Stimulated activated CD8-positive, alpha-beta memory T cell treated with anti-CD3 and anti-CD28 coated beads, Interleukin-12 subunit alpha, Interleukin-12 subunit beta, amount 100 ng/mL, for 24 hours (primary cell): ENCODE measurements around the gene DTNA.
"Not testable (repeated sequence)": the region's sequence is repeated elsewhere in the genome, so short reads cannot be mapped to it uniquely, and the experiment has no call there.

Experiments
- DNase-seq: peaks from one replicate; pipeline ENCODE4 v3.0.0-alpha.2; 2020; ENCODE audit errors: extremely low read depth

The DTNA gene

DNA sequence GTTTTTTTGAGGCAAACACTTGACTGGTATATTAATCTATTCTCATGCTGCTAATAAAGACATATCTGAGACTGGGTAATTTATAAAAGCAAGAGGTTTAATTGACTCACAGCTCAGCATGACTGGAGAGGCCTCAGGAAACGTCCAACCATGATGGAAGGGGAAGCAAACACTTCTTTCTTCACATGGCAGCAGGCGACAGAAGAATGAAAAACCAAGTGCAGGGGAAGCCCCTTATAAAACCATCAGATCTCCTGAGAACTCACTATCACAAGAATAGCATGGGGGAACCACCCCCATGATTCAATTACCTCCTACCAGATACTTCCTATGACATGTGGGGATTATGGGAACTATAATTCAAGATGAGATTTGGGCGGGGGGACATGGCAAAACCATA, 194.9 kb downstream of the DTNA start:
- DNase-seq: no peak

DNA sequence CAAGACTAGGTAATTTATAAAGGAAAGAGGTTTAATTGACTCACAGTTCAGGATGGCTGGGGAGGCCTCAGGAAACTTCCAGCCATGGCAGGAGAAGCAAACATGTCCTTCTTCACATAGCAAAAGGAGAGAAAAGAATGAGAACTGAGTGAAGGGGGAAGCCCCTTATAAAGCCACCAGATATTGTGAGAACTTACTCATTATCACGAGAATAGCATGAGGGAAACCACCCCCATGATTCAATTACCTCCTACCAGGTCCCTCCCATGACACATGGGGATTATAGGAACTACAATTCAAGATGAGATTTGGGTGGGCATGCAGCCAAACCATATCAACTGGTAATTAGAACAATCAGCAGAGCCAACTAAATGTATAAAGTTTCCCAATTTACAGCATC, 196.9 kb downstream of the DTNA start:
- not testable (repeated sequence) for DNase-seq

DNA sequence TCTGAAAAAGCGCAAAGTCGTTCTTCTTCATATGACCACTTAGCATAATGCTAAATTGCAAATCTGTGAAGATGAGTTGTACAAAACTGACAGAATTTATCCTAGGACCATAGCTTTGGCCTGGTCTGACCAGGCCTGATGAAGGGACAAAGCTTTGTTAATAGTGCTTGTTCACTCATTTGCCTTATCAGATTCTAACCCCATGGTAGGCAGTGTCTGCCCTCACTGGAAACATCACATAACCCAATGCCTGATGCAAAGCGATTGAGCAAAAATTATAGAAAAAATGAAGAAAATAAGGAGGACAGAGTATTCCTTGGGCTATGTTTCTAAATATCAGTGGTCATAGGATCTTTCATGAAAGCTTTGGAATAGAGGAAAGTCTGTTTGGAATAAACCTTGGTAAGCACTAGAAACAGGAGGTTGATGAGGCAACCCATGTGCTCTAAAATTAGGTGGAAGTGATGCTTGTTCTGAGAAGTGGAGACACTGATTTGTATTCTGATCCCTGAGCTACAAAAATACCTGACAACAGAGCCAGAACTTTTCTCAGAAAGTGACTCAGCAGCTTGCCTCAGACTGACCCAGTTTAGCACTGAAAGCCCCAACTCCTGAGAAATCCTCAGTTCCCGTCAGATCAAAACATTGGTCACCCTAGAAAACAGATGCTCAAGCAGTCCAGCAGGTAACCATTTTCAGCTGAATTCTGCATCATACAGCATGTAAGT, 199.7 kb downstream of the DTNA start:
- DNase-seq: no peak

DNA sequence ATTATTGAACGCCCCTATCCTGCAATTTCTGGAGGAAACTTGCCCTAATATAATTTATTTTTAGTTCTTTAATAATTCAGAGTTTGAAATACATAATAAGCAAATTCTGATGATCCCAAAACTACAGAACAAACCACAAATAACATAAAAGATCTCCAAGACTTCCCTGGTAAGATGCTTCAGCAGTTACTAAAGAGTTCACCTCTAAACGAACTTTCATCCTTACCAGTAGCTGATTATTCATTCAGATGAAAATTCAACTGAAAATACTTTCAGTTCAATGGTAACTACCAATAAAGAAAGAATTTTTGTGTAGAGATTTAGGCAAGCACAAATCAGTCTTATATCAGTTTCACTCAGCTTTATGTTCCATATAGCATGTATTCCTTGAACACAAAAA, 201.0 kb downstream of the DTNA start:
- DNase-seq: no peak

DNA sequence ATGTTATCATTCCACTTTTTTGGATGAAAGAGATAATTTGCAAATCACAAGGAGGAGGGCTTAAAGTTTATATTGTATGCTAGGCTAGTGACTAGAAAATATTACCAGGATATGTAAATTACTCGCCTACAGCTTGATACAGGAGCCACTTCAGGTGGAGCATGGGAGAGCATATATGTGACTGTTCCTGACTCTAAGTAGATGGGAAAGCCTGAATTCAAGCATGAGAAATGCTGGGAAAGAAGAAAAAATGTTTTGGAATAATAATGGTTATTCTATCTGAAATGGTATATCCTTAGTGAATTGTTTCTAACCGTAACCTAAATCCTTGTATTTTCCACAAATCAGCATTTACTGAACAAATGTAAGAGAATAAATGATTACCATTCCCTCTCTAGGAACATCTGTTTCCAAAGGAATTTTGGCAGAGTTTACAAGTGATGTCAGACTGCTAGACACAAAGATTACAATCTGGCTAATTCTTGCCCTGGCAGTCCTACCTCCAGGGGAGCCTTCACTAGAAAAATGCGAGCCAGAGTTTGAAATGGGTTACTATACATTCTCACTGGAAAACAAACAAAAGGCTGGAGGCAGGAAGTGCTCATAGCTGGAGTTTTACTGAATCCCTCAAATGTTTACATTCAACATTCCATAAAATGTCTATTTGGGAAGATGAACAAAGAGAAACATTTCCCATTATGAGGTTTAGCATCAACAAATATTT, 201.7 kb downstream of the DTNA start:
- DNase-seq: no peak

DNA sequence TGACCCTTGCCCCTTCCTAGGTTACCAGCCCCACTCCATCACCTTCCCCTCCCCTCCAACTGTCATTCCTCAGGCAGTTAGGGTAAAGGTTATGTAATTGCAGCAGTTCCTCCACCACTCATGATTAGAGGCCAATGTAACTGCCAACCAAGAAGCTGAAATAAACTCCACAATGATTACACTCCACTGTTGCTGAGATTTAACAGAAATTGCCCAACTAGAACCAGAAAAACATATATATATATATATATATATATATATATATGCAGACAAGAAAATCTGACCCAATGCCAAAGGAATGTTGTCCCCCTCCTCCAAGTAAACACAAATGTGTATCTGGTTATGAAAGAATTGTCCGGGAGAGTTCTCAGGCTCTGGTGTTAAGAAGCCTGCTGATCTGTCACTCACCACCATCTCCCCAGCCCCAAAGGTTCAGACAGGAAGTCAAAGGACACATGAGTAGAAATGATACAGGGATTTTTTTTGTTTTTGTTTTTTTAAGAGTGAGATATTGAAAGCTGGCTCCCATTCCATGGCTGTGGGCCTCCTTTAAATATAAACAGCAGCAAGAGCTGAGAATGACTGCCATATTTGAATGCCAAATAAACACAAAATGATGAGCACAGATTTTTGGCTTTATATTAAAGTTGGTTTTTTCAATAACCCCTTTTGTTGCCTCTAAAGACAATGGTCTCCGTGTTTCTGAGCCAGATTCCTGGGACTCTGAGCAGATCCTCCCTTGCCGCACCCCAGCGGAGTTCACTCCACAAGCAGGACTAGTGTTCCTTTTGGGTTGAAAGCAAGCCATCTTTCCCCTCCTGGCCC, 204.0 kb downstream of the DTNA start:
- DNase-seq: no peak

DNA sequence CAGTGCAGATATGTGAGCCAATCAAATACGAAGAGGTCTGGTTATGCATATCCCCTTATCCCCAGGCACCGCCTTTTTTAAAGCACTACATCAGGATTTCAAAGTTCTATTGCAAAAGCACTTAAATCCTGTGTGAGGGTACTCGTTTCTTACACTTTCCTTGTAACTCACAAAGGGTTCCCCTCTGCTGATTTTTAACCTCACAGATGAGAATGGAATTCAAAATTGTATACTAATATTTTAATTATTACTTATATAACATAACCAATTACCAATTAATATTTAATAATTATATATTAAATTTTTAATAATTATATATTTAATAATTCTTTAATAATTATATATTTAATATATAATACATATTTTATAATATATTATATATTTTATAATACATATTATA, 204.9 kb downstream of the DTNA start:
- no peak for DNase-seq

DNA sequence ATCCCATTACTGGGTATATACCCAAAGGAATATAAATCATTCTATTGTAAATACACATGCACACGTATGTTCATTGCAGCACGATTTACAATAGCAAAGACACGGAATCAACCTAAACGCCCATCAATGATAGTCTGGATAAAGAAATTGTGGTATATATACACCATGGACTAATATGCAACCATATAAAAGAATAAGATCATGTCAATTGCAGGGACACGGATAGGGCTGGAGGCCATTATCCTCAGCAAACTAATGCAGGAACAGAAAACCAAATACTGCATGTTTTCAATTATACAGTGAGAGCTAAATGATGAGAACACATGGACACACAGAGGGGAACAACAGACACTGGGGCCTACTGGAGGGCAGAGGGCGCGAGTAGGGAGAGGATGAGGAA, 206.4 kb downstream of the DTNA start:
- DNase-seq: not testable (repeated sequence)

DNA sequence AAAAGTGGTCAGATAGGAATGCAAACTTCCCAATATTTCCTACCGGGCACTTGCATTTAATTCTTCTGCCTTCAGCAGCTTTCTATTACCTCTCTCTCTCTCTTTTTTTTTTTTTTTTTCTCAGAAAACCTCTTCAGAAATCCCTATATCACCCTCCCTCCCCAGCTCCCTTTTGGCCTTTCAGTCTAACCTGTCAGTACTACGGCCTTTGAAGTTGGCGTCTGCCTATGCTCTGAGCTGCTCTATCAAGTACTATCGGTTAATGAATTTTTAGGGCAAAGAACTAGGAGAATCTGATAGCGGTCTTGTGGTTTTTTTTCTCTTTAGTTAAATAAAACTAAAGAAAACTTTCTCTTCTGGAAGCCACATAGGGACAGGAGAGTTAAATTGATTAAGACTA, 208.8 kb downstream of the DTNA start:
- DNase-seq: no peak

DNA sequence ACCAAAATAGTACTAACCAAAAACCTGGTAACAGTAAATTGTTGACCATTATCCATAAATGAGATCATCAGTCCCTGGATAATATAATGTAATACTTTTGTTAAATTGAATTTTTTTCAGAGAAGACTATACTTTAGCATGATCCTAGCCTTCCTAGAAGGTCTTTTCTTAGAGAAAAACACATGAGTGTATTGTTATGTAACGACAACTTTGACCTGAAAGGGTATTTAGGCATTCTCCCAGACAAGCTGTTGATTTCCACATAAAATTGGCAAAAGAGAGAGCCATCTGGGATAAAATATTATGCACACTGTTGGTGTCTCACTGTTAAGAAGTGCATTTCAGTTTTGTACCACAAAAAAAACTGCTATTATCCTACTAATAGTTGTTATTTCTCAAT, 211.1 kb downstream of the DTNA start:
- no peak for DNase-seq

DNA sequence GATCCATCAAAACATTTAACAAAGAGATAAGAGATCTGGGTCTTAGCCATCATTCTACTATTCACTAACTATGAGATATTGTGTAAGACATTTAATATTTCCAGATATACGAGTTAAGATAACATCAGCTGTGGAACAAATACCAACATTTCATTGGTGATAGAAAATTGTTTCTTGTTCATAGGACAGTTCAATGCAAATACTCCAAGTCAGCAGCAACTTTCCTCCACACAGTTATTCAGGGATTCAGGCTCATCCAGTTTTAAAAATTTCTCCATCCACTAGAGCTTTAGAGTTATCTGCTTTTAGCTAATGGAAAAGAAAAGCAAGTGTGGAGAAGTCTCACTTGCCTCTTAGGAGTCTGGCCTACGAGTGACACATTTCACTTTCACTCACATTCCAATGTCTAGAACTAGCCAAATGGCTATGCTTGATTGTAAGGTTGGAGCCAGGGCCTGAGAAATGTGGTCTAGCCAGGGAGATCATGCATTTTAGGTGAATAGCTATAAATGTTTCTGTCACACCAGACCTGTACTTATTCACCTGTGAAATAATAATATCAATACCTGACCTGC, 211.8 kb downstream of the DTNA start:
- DNase-seq: no peak

DNA sequence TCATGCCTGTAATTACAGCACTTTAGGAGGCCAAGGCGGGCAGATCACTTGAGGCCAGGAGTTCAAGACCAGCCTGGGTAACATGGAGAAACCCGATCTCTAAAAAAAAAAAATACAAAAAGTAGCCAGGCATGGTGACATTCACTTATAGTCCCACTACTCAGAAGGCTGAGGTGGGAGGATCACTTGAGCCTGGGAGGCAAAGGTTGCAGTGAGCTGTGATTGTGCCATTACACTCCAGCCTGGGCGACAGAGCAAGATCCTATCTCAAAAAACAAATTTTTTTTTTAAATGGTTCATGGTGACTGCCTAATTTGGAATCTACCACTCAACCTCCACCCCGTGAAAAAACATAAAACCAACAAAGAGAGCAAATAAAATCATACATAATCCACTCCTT, 212.5 kb downstream of the DTNA start:
- DNase-seq: not testable (repeated sequence)

DNA sequence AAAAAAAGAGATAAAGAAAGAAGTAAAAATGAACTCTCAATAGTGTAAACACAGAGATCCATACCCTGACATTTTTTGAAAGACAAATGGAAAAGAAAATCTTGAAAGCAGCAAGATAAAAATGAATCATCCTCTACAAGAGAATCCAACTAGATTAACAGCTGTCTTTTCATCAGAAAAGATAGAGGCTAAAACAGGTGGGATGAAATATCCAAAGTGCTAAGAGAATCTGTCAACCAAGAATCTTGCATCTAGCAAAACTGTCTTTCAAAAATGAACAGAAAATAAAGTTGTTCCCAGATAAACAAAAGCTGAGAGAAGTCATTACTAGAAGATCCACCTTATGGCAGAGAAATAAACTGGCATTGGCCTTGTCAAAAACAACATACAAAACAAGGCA, 213.8 kb downstream of the DTNA start:
- no peak for DNase-seq

DNA sequence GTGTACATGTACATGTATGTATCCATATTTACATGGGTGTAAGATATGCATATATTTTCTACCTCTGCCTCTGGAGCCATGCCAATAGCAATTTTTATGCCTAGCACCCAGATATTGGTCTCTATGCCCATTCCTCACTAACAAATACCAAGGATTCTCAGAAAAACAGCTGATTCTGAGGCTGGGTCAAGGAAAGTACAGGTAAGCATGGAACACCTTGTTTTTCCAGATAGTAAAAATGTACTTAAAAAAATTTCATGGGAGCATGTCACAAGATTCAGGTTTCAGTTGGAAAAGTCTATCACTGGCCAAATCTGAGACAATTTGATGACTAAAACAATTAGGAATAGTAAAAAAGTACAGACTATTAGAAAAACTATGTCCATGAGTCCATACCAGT, 216.6 kb downstream of the DTNA start:
- DNase-seq: no peak

DNA sequence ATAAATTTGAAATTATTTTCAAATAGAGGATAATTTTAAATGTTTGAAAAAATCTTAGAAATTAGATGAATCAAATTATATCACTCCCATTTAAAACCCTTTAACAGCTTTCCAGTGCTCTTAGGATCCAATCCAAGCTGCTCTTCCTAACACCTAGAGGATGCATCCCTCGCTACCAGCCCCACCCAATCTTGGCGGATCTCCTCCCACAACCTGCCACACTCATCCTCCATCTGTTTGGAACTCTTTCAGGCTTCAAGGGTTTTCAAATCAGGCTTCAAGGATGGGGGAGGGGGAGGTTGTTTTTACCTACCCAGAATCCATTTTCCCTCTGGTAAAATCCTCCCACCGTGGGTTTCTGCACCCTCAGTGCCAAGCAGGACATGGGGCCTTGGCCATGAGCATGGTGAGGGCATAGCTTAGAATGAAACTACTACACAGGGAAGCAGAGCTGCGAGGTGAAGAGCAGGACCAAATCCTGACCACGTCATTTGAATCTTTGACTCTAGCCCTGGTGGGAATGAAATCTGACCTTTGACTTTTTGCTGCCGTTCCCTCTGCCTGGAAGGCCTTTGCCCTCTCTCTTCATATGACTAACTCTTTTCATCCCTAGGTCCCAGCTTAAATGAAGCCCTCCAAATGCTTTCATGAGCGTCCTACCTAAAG, 218.1 kb downstream of the DTNA start:
- DNase-seq: no peak

DNA sequence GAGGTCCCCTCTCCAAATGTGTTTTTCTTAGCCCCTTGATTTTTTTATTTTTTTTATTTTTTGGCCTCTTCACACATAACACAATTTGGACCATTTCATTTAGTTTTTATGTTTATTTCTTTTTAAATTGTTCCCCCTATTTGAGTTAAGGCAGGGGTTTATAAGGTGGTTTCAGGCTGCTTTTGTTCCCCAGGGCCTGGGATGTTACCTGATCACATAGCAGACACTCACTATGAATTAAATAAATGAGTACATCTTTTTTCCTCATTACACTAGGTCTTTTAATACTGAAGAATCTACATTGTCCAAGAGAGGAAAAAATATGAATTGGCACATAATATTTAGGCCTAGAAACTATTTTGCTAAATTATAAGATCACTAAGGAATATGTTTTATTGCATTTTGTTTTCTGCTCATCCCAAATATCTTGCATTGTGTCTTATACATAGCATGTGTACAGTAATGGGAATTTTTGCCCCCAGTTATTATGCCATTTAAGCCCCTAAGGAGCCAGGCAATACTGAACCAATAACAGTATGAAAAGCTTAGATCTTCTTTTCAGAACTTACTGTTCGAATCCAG, 218.7 kb downstream of the DTNA start:
- no peak for DNase-seq

DNA sequence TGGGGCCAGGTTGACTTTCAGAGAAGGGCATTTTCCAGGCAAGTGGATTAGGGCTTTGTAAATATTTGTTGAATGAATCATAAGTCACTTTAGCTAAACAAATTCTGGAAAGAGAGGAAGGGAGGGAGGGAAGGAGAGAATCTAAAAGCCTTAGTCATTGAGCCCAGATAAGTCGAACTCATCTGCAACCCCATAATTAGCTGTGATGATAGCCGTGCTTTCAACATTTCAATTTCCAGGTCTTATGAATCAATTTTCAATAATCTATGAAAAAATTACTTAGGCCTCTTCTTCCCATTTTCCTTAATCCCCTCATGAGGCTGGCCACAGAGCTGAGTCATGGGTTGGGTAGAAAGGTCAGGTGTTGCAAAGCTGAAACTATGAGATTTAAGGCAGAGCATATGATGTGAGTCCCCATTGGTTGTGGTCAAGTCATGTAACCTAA, 219.3 kb downstream of the DTNA start:
- no peak for DNase-seq

DNA sequence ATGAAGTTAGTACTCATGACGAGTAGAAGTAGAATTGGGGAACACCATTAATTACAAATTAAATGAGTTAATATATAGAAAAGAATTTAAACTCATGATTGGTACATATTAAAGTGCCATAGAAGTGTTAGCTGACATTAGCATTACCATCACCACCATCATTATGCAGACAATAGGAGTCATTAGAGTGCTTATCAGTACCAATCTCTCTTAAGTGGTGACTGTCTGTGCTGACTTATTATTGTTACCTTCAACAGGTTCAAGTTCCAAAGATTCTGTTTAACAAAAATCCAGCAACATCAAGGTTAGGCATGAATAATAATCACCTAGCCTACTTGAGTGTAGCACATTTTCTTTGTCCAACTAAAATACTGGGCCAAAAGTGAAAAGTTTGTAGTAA, 222.3 kb downstream of the DTNA start:
- DNase-seq: no peak

DNA sequence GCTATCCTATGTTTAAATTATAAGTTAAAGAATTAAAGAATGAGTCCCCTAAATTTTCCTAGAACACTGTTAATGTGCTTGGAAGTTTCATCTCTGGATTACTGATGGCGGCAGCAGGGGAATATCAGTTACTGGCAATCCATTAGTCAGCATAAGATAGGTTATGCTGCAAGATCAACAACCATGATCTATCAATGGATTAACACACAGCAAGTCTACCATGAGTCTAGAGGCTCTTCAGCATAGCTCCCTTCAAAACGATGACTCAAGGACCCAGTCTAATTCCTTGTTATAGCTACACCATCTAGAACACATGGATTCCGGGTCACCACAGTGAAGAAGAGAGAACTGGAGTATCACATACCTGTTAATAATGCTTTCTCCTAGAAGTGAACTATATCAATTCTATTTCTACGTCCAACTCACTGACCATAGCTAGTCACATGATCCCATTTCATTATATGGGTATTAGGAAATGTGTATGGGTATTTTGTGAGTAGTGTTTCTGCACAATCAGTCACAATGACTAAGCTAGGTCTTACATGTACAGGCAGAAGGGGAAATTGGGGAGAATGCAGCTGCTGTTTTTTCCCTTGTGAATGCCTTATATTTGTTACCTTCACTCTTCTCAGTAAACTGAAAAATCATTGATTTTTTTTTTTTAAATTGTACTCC, 222.8 kb downstream of the DTNA start:
- no peak for DNase-seq

DNA sequence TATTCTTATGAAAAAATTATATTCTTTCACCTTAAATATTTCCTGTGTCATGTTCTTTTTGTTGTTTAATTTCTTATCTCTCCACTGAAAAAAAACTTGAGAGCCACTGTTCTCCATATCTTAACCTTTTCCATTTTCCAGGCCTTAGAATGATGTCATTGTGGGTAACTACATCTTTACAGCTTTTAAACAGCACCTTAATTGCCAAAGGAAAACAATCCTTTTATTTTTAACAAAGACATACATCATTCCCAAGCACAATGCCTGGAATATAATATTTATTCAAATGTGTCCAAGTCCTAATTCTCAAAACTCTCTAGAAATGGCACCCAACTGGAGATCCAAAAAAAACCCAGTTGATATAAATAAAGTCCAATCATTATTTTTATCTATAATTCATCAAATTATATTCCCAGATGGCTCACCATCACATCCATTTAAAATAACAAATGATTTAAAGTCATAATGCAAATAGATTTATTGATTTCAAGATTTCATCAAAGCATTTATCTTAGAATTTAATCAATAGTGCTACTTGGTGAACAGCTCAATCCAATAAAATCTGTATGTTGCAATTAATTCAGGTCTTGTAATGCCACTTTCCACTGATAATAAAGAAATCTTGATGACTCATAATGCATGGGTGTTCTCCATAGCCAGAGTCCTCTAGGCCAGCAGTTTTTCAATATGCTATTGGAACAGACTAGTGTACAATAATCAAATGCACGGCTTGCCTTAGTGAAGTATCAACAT, 224.0 kb downstream of the DTNA start:
- DNase-seq: no peak
